ENCODE measurements around the gene TCP10L.
A peak's percentile ranks its signal among the peaks of the same experiment; 100 is the strongest.
"Not testable (repeated sequence)": the region's sequence is repeated elsewhere in the genome, so short reads cannot be mapped to it uniquely, and the experiment has no call there.

Gene TCP10L, protein sequence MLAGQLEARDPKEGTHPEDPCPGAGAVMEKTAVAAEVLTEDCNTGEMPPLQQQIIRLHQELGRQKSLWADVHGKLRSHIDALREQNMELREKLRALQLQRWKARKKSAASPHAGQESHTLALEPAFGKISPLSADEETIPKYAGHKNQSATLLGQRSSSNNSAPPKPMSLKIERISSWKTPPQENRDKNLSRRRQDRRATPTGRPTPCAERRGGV
- total RNA-seq, result 0 to 4.5 (median 0.17) reads per million in 9 experiments

- no peak for DNase-seq
- Mint-ChIP-seq H3K27ac (no peak within 1 kb of the TSS), H3K4me1 (ENCODE audit: low read depth in 2 of 2) (no peaks in the 10 kb centered on the region), H3K36me3 (ENCODE audit: insufficient read depth) (peaks cover 3% of the 10 kb centered on the region), H3K27me3 (peaks cover 10 to 19% of the 10 kb centered on the region in 2 donors), H3K4me3 (no peak within 1 kb of the TSS), H3K9me3 (no peaks in the 10 kb centered on the region)
- ATAC-seq (replicated peaks), result no peak
Measured at GRCh38 chr21:32585042-32585710, at the start of gene TCP10L. Gene TCP10L (minus strand): TSS chr21:32585523. CDS start chr21:32584304, 1,219 bp downstream.

- peaks cover 3 to 5% of the 10 kb centered on the region in 2 donors for H3K4me1 Mint-ChIP-seq (ENCODE audit: low read depth in 2 of 2)
- no peaks in the 10 kb centered on the region for H3K9me3 Mint-ChIP-seq
- H3K4me3 Mint-ChIP-seq, result no peak overlapping the region
- H3K36me3 Mint-ChIP-seq (ENCODE audit: insufficient read depth), result peaks cover 16% of the 10 kb centered on the region
- peaks cover 5 to 31% of the 10 kb centered on the region in 2 donors for H3K27me3 Mint-ChIP-seq
- DNase-seq, result no peak
- H3K27ac Mint-ChIP-seq, result no peak overlapping the region
- no peak for ATAC-seq (replicated peaks)
Measured at GRCh38 chr21:32626621-32627196, 41.4 kb upstream of the TCP10L start.

- not testable (repeated sequence) for DNase-seq; H3K36me3 Mint-ChIP-seq (ENCODE audit: insufficient read depth); H3K4me3 Mint-ChIP-seq; ATAC-seq (replicated peaks); H3K9me3 Mint-ChIP-seq; H3K4me1 Mint-ChIP-seq (ENCODE audit: low read depth in 2 of 2); H3K27ac Mint-ChIP-seq
- H3K27me3 Mint-ChIP-seq, result peaks cover 30 to 40% of the 10 kb centered on the region in 2 donors
Measured at GRCh38 chr21:32618218-32618617, 32.9 kb upstream of the TCP10L start.

DNA sequence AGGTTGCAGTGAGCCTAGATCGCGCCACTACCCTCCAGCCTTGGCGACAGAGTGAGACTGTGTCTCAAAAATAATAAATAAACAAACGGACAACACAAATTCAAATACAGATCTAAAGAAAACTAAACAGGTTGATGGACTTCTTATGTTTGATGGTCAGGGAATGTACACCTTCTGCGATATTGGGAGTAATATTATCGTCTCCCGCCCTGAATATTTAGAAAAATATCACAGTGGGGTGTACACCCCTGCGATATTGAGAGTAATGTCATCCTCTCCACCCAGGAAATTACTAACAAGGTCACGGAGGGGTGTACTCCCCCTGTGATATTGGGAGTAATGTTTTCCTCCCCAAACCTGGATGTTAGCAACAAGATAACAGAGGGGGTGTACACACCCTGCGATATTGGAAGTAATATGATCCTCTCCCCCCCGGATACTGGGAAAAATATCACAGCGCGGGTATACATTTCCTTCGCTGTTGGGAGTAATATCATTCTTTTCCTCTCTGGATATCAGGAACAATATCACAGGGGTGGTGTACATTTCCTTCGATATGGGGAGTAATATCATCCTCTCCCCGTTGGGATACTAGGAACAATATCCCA is 28.2 kb upstream of the TCP10L start:
- Mint-ChIP-seq H3K4me3 (peak overlapping the region; percentile 90 to 96), H3K27me3 (peaks cover 7 to 9% of the 10 kb centered on the region in 2 donors), H3K4me1 (ENCODE audit: low read depth in 2 of 2) (peaks cover 9 to 10% of the 10 kb centered on the region in 2 donors), H3K36me3 (ENCODE audit: insufficient read depth) (peaks cover 29% of the 10 kb centered on the region), H3K9me3 (no peaks in the 10 kb centered on the region), H3K27ac (peak overlapping the region in 1 of 2 donors; percentile 99)
- DNase-seq (no peak), ATAC-seq (replicated peaks) (no peak)

DNA sequence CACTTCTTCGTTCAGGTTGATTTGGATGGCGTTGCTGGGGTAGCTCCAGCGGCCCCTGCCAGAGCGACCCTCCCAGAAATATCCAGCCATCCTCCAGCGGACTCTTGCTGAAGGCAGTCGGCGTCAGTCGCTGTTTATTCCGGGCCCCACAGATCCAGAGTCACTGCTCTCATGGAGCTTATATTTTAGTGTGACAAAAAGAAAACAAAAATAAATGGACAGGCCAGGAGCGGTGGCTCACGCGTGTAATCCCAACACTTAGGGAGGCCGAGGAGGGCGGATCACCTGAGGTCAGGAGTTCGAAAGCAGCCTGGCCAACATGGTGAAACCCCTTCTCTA is 27.6 kb upstream of the TCP10L start:
- H3K4me3 Mint-ChIP-seq, result peak overlapping the region; percentile 90 to 96
- peak overlapping the region; percentile 98 to 99 for H3K27ac Mint-ChIP-seq
- peaks cover 9 to 10% of the 10 kb centered on the region in 2 donors for H3K4me1 Mint-ChIP-seq (ENCODE audit: low read depth in 2 of 2)
- H3K36me3 Mint-ChIP-seq (ENCODE audit: insufficient read depth), result peaks cover 34% of the 10 kb centered on the region
- no peaks in the 10 kb centered on the region for H3K9me3 Mint-ChIP-seq
- ATAC-seq (replicated peaks) (peak; percentile 1), DNase-seq (no peak)
- peaks cover 2 to 4% of the 10 kb centered on the region in 2 donors for H3K27me3 Mint-ChIP-seq

DNA sequence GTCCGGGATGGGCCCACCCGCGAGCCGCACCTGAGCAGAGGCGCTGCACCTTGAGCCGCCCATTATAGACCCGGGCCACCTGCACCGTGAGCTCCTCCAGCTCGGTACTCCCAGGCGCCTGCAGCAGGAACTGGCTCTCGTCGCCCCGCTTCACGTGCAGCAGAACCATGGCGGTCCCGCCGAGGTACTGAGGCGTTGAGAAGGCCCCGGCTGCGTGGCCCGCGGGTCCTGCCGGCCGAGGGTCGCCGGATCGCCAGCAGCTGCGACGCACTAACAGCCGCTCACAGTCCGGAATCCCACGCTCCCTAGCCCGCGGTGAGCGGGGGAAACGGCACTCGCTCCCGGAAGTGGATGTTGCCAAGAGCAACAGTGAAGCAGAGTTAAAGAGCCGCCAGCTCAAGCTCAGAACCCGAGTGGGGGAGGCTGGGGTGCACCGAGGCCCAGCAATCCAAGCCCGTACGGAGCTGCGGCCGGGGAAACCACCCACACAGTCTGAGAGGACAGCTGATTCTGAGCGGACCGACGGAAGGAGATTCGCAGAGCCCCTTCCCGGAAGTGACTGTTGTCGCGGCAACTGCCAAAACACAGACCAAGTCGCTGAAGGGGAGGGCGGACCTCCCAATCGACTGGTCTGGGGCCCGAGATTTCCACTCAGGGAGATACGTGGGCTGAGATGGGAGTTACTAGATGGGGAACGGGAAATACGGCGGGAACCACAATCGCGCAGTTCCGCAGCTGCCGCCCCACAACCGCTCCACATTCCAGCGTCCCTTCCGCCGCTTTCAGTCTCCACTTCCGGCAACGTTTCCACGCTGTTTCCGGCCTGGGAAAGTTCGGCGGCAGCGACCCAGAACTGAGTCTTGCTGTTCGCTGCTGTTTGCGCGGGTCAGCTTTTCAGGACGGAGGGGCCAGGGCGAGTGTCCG is 27.0 kb upstream of the TCP10L start, which contains the start of gene CFAP298:
Gene CFAP298, minus strand, starts transcription at position 303 of the 924 bp plus-strand sequence. Its CDS starts 134 bp downstream, at position 169.
- H3K27me3 Mint-ChIP-seq, result no peaks in the 10 kb centered on the region
- peaks cover 11 to 14% of the 10 kb centered on the region in 2 donors for H3K4me1 Mint-ChIP-seq (ENCODE audit: low read depth in 2 of 2)
- ATAC-seq (replicated peaks), result peak; percentile 90

DNA sequence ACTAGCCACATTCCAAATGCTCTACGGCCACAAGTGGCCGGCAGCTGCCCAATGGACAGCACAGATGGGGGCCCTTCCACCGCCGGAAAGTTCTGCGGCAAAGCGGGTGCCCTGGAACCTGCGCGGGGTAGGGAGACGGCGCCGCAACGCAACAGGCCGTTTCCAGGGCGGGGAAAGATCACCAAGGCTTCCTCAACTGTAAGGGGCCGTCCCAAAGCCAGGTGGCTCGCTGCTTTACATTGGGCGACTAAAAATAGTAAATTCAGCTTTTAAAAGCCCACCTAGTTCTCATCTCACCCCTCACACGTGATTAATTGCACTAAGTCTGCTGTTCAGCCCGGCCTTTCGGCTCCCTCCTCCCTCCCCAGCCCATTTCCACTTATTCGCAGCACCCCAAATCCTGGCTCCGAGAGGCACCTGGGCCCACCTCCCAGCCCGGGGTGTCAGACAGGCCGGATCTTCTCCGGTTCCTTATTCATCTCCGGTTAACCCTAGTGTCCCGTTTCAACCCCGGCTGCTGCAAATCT is 26.2 kb upstream of the TCP10L start:
- peak overlapping the region; percentile 98 to 99 for H3K27ac Mint-ChIP-seq
- no peaks in the 10 kb centered on the region for H3K9me3 Mint-ChIP-seq
- H3K4me3 Mint-ChIP-seq, result peak overlapping the region; percentile 90 to 96
- H3K36me3 Mint-ChIP-seq (ENCODE audit: insufficient read depth), result peaks cover 49% of the 10 kb centered on the region
- DNase-seq, result peak; percentile 12 to 15 (median 13)
- peak; percentile 9 for ATAC-seq (replicated peaks)
- H3K27me3 Mint-ChIP-seq, result no peaks in the 10 kb centered on the region
- H3K4me1 Mint-ChIP-seq (ENCODE audit: low read depth in 2 of 2), result peaks cover 11 to 14% of the 10 kb centered on the region in 2 donors

More for the DNA sequence above, 27.0 kb upstream of the TCP10L start, which contains the start of gene CFAP298:
- Mint-ChIP-seq H3K27ac (peak within 1 kb of the TSS; percentile 98 to 99), H3K4me3 (peak within 1 kb of the TSS; percentile 90 to 96), H3K36me3 (ENCODE audit: insufficient read depth) (peaks cover 41% of the 10 kb centered on the region), H3K9me3 (no peaks in the 10 kb centered on the region)
- DNase-seq, result peak; percentile 89 to 91 (median 89)

DNA sequence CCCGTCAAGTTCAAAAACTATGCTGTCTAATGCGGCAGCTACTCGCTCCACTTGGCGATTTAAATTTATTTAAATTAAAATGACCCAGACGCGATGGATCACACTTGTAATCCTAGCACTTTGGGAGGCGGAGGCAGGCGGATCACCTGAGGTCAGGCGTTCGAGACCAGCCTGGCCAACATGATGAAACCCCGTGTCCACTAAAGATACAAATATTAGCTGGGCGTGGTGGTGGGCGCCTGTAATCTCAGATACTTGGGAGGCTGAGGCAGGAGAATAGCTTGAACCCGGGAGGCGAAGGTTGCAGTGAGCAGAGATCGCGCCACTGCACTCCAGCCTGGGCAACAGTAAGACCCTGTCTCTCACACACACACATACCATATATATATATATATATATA is 25.6 kb upstream of the TCP10L start:
- Mint-ChIP-seq H3K36me3 (ENCODE audit: insufficient read depth) (peaks cover 55% of the 10 kb centered on the region), H3K27ac (peak overlapping the region in 1 of 2 donors; percentile 98), H3K4me3 (peak overlapping the region; percentile 31 to 90), H3K4me1 (ENCODE audit: low read depth in 2 of 2) (peaks cover 13 to 17% of the 10 kb centered on the region in 2 donors)
- ATAC-seq (replicated peaks); H3K9me3 Mint-ChIP-seq; DNase-seq; H3K27me3 Mint-ChIP-seq: not testable (repeated sequence)

DNA sequence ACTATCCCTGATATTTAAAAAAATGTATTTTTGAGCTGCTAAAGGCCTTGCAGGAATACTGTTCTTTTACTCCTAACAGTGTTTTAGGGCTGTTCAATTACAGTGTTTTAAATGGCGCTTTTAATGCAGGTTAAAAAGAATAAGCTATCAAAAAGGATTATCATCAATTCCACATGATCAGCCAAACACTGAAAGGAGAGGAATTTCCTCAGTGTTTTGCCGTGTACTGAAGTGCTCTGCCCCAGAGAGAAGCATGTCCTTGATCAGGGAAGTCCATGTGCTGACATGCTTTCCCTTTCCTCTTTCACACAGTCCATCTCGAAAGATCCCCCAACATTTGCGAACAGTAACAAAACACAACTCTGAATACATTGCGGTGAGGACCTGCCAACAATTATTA is 23.5 kb upstream of the TCP10L start:
- Mint-ChIP-seq H3K27me3 (no peaks in the 10 kb centered on the region), H3K4me1 (ENCODE audit: low read depth in 2 of 2) (peaks cover 17 to 19% of the 10 kb centered on the region in 2 donors), H3K4me3 (no peak overlapping the region), H3K9me3 (no peaks in the 10 kb centered on the region), H3K27ac (no peak overlapping the region), H3K36me3 (ENCODE audit: insufficient read depth) (peaks cover 70% of the 10 kb centered on the region)
- DNase-seq (no peak), ATAC-seq (replicated peaks) (no peak)

- H3K9me3 Mint-ChIP-seq, result no peaks in the 10 kb centered on the region
- no peak overlapping the region for H3K4me3 Mint-ChIP-seq
- no peak for DNase-seq
- peaks cover 84% of the 10 kb centered on the region for H3K36me3 Mint-ChIP-seq (ENCODE audit: insufficient read depth)
- no peak overlapping the region for H3K27ac Mint-ChIP-seq
- H3K4me1 Mint-ChIP-seq (ENCODE audit: low read depth in 2 of 2), result peaks cover 7 to 15% of the 10 kb centered on the region in 2 donors
- no peak for ATAC-seq (replicated peaks)
- H3K27me3 Mint-ChIP-seq, result no peaks in the 10 kb centered on the region
Measured at GRCh38 chr21:32605469-32605868, 20.1 kb upstream of the TCP10L start.

- peak overlapping the region in 1 of 2 donors; percentile 80 for H3K27ac Mint-ChIP-seq
- H3K36me3 Mint-ChIP-seq (ENCODE audit: insufficient read depth), result peaks cover 85% of the 10 kb centered on the region
- DNase-seq (no peak), ATAC-seq (replicated peaks) (no peak)
- no peaks in the 10 kb centered on the region for H3K27me3 Mint-ChIP-seq
- no peak overlapping the region for H3K4me3 Mint-ChIP-seq
- no peaks in the 10 kb centered on the region for H3K9me3 Mint-ChIP-seq
- peaks cover 7 to 10% of the 10 kb centered on the region in 2 donors for H3K4me1 Mint-ChIP-seq (ENCODE audit: low read depth in 2 of 2)
Measured at GRCh38 chr21:32604464-32604863, 19.1 kb upstream of the TCP10L start.

DNA sequence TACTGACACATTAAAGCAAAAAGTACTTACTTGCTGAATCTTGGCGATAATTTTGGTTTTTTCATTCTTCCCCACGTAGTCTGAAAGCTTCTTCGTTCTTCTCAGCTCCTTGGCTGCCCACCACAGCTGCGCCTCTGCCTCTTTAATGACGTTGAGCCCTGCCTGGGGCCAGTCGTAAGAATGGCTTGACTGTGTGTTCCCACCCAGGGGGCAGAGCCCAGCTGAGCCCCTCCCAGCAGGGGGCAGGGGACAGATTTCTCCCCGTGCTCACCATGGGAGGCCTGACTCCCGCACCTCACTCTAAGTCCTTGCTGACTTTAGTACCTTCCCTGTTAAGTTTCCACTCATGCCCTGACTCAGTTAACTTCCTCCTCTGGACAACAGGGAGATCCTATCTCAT is 17.8 kb upstream of the TCP10L start:
- DNase-seq (no peak), ATAC-seq (replicated peaks) (no peak)
- Mint-ChIP-seq H3K36me3 (ENCODE audit: insufficient read depth) (peaks cover 84% of the 10 kb centered on the region), H3K27me3 (no peaks in the 10 kb centered on the region), H3K9me3 (no peaks in the 10 kb centered on the region), H3K4me3 (no peak overlapping the region), H3K27ac (no peak overlapping the region), H3K4me1 (ENCODE audit: low read depth in 2 of 2) (peaks cover 7 to 10% of the 10 kb centered on the region in 2 donors)
